ENCODE results near the gene EP400. TPM values are rescaled to one million over a fixed set of nuclear protein-coding genes. Genes with fewer than 3 reads are reported as not detected.
"Not testable (repeated sequence)": the region's sequence is repeated elsewhere in the genome, so short reads cannot be mapped to it uniquely, and the experiment has no call there.

Gene EP400
- total and polyA plus RNA-seq, 12 donors, result 6.6 to 20.5 (median 18.9) TPM

DNA sequence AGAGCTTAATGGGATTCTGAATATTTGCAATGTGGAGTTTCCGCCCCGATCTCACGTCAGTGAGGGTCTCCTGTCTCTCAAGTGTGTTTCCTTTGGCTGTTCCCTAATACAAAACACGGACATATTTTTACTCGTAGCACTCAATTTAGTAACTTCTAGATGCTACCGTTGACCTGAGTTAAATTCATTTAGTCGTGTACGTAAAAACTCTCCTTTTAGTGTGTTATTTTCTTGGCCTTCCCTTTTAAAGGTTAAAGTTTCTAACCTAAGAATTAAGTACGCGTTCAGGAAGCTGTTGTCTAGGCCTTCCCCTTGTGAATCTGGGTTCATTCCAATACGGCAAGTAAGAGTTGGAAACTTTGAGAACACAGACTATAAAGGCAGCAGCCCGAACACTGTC is 130.0 kb downstream of the EP400 start:
- WGBS, 2 donors, result 70 to 72% methylated on average over 12 of the region's 12 CpGs
- TF ChIP-seq, protein P1, sequence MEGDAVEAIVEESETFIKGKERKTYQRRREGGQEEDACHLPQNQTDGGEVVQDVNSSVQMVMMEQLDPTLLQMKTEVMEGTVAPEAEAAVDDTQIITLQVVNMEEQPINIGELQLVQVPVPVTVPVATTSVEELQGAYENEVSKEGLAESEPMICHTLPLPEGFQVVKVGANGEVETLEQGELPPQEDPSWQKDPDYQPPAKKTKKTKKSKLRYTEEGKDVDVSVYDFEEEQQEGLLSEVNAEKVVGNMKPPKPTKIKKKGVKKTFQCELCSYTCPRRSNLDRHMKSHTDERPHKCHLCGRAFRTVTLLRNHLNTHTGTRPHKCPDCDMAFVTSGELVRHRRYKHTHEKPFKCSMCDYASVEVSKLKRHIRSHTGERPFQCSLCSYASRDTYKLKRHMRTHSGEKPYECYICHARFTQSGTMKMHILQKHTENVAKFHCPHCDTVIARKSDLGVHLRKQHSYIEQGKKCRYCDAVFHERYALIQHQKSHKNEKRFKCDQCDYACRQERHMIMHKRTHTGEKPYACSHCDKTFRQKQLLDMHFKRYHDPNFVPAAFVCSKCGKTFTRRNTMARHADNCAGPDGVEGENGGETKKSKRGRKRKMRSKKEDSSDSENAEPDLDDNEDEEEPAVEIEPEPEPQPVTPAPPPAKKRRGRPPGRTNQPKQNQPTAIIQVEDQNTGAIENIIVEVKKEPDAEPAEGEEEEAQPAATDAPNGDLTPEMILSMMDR (IDR thresholded peaks at IDR 0.05), result no peak
- Histone ChIP-seq H3K27ac (peak overlapping the region in 1 of 10 donors; percentile 25), H3K36me3 (peaks cover 0 to 56% (median 29%) of the 10 kb centered on the region in 9 donors), H3K4me3 (no peak overlapping the region), H3K4me1 (peaks cover 0 to 52% (median 10%) of the 10 kb centered on the region in 9 donors), H3K9me3 (no peaks in the 10 kb centered on the region), H3K27me3 (no peaks in the 10 kb centered on the region)
- intact Hi-C loops (cut with DNase I), result loop anchor here in 1 of 10 donors (5.0 kb wide), 1 partner anchor 63 kb away; the partner anchor contains the start of genes DDX51 and NOC4L
- DNase-seq (no peak), ATAC-seq (no peak)

DNA sequence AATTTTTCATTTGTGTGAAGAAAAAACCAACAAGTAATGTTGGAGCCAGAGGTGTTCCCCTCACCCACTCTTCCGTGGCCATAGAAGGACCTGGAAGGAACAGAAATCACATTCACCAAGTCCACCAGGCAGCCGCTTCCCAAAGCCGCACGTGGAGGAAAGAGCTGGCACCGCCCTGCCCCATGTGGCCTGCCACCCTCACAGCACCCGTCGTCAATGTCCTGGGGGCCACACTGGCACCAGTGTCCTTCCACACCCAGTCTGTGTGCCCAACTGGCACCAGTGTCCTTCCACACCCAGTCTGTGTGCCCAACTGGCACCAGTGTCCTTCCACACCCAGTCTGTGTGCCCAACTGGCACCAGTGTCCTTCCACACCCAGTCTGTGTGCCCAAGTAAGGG is 130.8 kb downstream of the EP400 start:
- H3K9me3 ChIP-seq, H3K27me3 ChIP-seq, ATAC-seq, H3K4me3 ChIP-seq, H3K27ac ChIP-seq, DNase-seq: not testable (repeated sequence)
- intact Hi-C loops (cut with DNase I), result loop anchor here in 1 of 10 donors (5.0 kb wide), 1 partner anchor 62 kb away; the partner anchor contains the start of genes DDX51 and NOC4L
- Histone ChIP-seq H3K36me3 (peaks cover 0 to 48% (median 24%) of the 10 kb centered on the region in 9 donors), H3K4me1 (peaks cover 0 to 60% (median 17%) of the 10 kb centered on the region in 9 donors)
- WGBS, 2 donors, result 75 to 79% methylated on average over 7 of the region's 7 CpGs

- Histone ChIP-seq H3K9me3 (no peaks in the 10 kb centered on the region), H3K27me3 (no peaks in the 10 kb centered on the region), H3K4me1 (peaks cover 0 to 66% (median 22%) of the 10 kb centered on the region in 9 donors), H3K27ac (no peak overlapping the region), H3K36me3 (peaks cover 0 to 44% (median 23%) of the 10 kb centered on the region in 9 donors), H3K4me3 (no peak overlapping the region)
- ATAC-seq (peak in 1 of 8 donors; percentile 15), DNase-seq (no peak)
- intact Hi-C loops (cut with DNase I), result loop anchor here in 1 of 10 donors (5.0 kb wide), 1 partner anchor 61 kb away; the partner anchor contains the start of genes DDX51 and NOC4L
- TF ChIP-seq, protein P1 (IDR thresholded peaks at IDR 0.05), result no peak
- WGBS, 2 donors, result 73 to 82% methylated on average over 9 of the region's 9 CpGs
These were observed 131.7 kb downstream of the EP400 start for GRCh38 chr12:132081423-132081822.

DNA sequence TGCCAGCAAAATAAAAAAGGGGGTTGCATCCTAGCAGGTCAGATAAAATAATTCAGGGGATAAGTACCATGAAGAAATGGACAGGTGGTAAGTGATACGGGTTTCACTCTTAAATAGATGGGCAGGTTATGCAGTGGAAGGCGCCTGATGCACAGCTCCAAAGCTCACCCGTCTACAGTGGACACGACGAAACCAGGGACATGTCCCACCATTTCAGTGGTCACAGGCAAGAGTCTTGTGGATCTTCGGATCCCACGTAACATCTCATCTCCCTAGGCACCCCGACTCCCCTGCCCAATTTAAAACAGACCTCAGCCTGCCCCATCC is 133.8 kb downstream of the EP400 start:
- Histone ChIP-seq H3K4me3 (peak overlapping the region in 9 of 10 donors; percentile 85 to 99 (median 96)), H3K9me3 (no peaks in the 10 kb centered on the region), H3K36me3 (peaks cover 0 to 25% (median 3%) of the 10 kb centered on the region in 9 donors), H3K27ac (peak overlapping the region in 2 of 10 donors; percentile 91 to 96), H3K4me1 (peaks cover 0 to 53% (median 22%) of the 10 kb centered on the region in 9 donors), H3K27me3 (no peaks in the 10 kb centered on the region)
- DNase-seq, result no peak
- intact Hi-C loops (cut with DNase I), result loop anchor here in 1 of 10 donors (5.0 kb wide), 1 partner anchor 59 kb away; the partner anchor contains the start of genes DDX51 and NOC4L
- peak in 2 of 8 donors; percentile 0 for ATAC-seq
- WGBS, 2 donors, result 10 to 14% methylated on average over 8 of the region's 8 CpGs
- TF ChIP-seq, protein P1 (IDR thresholded peaks at IDR 0.05), result no peak

All from heart right ventricle (tissue), 16 donors.